Transverse colon (tissue), 4 donors: ENCODE results near the gene RFLNA. TPM values are rescaled to one million over a fixed set of nuclear protein-coding genes. Genes with fewer than 3 reads are reported as not detected.
A peak's percentile ranks its signal among the peaks of the same experiment; 100 is the strongest.
"Not testable (repeated sequence)": the region's sequence is repeated elsewhere in the genome, so short reads cannot be mapped to it uniquely, and the experiment has no call there.

ENCODE experiments used
- DNase-seq: peaks from one replicate; pipeline ENCODE4 v3.0.0-alpha.2; 2019
- H3K27ac ChIP-seq, 4 donors: fragments of 200-600 bp; sonication (generic); 2 replicates each; pipeline ENCODE4 v1.5.1; 2016 to 2018; ENCODE audit warnings: inconsistent platforms in 4 of 4
- H3K27me3 ChIP-seq: fragments of 200-600 bp; sonication (generic); 2 replicates; pipeline ENCODE4 v1.5.1; 2017; ENCODE audit warnings: inconsistent platforms
- H3K36me3 ChIP-seq, 4 donors: fragments of 200-600 bp; sonication (generic); 2 replicates each; pipeline ENCODE4 v1.5.1; 2017 to 2019; ENCODE audit warnings: inconsistent platforms in 4 of 4
- H3K4me1 ChIP-seq, 4 donors: fragments of 200-600 bp; sonication (generic); 2 replicates each; pipeline ENCODE4 v1.5.1; 2017 to 2020; ENCODE audit warnings: inconsistent platforms in 4 of 4
- H3K4me3 ChIP-seq, 4 donors: fragments of 200-600 bp; sonication (generic); 1 replicate in 1 of 4; 2 replicates in 3 of 4; pipeline versions ENCODE4 v1.5.1 to v1.6.1; 2017 to 2019; ENCODE audit warnings: inconsistent platforms in 4 of 4
- H3K9me3 ChIP-seq, 2 donors: fragments of 200-600 bp; sonication (generic); 2 replicates each; pipeline ENCODE4 v1.5.1; 2017 to 2019; ENCODE audit warnings: inconsistent platforms in 2 of 2
- CTCF ChIP-seq, 5 experiments: fragments of 200-600 bp in 3 of 5; fragments of 450-650 bp in 2 of 5; sonication (generic) in 3 of 5; IDR thresholded peaks; 1 replicate in 2 of 5; 2 replicates in 3 of 5; pipeline ENCODE4 v1.5.1; 2016 to 2017; ENCODE audit warnings: antibody characterized with exemption in 5 of 5, inconsistent platforms in 3 of 5, mild to moderate bottlenecking in 2 of 5, moderate library complexity in 1 of 5
- EP300 ChIP-seq: sonication (generic); formaldehyde crosslinking; IDR thresholded peaks from one replicate; pipeline ENCODE4 v1.6.1; 2017; ENCODE audit warnings: antibody characterized with exemption, low read depth
- POLR2A ChIP-seq: fragments of 450-650 bp; IDR thresholded peaks from one replicate; pipeline ENCODE4 v1.6.1; 2016; ENCODE audit warnings: antibody characterized with exemption, mild to moderate bottlenecking, moderate library complexity
- POLR2AphosphoS5 ChIP-seq, 3 donors: sonication (generic); formaldehyde crosslinking; IDR thresholded peaks; one replicate each; pipeline ENCODE4 v1.6.1; 2016; ENCODE audit warnings: antibody characterized with exemption in 3 of 3
- WGBS, 2 donors: methylation state at CpG; one replicate each; pipeline ENCODE4 v1.1.5; 2018; ENCODE audit warnings: low coverage in 1 of 2; 5-methylcytosine and 5-hydroxymethylcytosine counted together
- in situ Hi-C, 4 donors: fragments of 200-750 bp; cut with MboI; loops; one replicate each; pipeline versions ENCODE4 v1.15.0 to v1.15.1; 2017; ENCODE audit warnings: low sequenced_read_pairs in 3 of 4, low pct_ligation_motif_present in 1 of 4, low pct_unique_long_range_greater_than_20kb in 1 of 4
- intact Hi-C: fragments of 100-400 bp; cut with DNase I; formaldehyde crosslinking; loops from one replicate; pipeline ENCODE4 v1.15.1; 2023; ENCODE audit warnings: low total_unique reads
- total RNA-seq, 4 donors: library from RNA; depleted of rRNA; stranded (reverse); fragments of >200 nt; gene quantifications; one replicate each; pipeline ENCODE4 v1.1.0, GENCODE V29; 2016

RFLNA gene
- total RNA-seq, 4 donors from 2014 or later: 19.1 to 53.8 (median 30.7) TPM

DNA sequence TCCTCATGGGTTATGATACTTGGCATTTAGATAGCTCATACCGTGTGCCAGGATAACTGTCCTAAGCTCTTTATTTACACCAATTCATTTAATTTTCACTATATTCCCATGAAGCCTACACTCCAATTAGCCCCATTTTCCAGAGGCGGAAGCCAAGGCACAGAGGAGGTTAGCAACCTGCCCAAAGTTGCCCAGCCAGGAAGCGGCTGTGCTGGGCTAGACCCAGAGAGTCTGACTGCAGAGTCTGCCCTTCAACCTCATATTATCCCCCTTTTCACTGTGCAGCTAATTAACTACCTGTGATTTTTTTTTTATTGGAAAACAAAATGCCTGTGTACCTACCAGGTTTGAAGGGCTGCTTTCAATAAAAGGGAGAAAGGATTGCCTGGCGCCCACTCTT, 2.5 kb downstream of the RFLNA start:
- TF ChIP-seq EP300 (no peak), POLR2AphosphoS5 (IDR thresholded peaks at IDR 0.05) (no peak), CTCF (IDR thresholded peaks at IDR 0.05) (no peak), POLR2A (no peak)
- WGBS, 2 donors: 76 to 78% methylated on average over 3 to 4 of the region's 4 CpGs
- DNase-seq: no peak
- peaks cover 4 to 38% (median 18%) of the 10 kb centered on the region in 4 donors for H3K4me1 ChIP-seq
- peaks cover 20% of the 10 kb centered on the region for H3K27me3 ChIP-seq
- H3K4me3 ChIP-seq: peak overlapping the region in 2 of 4 donors; percentile 53 to 69
- H3K36me3 ChIP-seq: no peaks in the 10 kb centered on the region
- peak overlapping the region; percentile 77 to 87 (median 82) for H3K27ac ChIP-seq
- in situ Hi-C loops (no loop called here), intact Hi-C loops (no loop called here)
- H3K9me3 ChIP-seq: no peaks in the 10 kb centered on the region

GRCh38 chr12:124297856-124298255, 3.0 kb downstream of the RFLNA start:
- TF ChIP-seq POLR2AphosphoS5 (IDR thresholded peaks at IDR 0.05): no peak
- no peak for TF ChIP-seq EP300
- no peak for TF ChIP-seq CTCF (IDR thresholded peaks at IDR 0.05)
- in situ Hi-C loops: no loop called here
- peak overlapping the region in 3 of 4 donors; percentile 77 to 87 (median 84) for H3K27ac ChIP-seq

GRCh38 chr12:124298685-124299410, 4.0 kb downstream of the RFLNA start:
- peaks cover 4 to 32% (median 18%) of the 10 kb centered on the region in 4 donors for H3K4me1 ChIP-seq
- in situ Hi-C loops: no loop called here
- no peaks in the 10 kb centered on the region for H3K9me3 ChIP-seq
- no peak for DNase-seq
- no peak overlapping the region for H3K27ac ChIP-seq
- intact Hi-C loops: no loop called here
- H3K4me3 ChIP-seq: no peak overlapping the region
- TF ChIP-seq EP300 (no peak), POLR2A (no peak), CTCF (IDR thresholded peaks at IDR 0.05) (no peak), POLR2AphosphoS5 (IDR thresholded peaks at IDR 0.05) (no peak)
- no peaks in the 10 kb centered on the region for H3K36me3 ChIP-seq
- 95 to 98% methylated on average over 7 to 10 of the region's 10 CpGs for WGBS, 2 donors
- H3K27me3 ChIP-seq: peaks cover 20% of the 10 kb centered on the region

More at GRCh38 chr12:124297856-124298255, 3.0 kb downstream of the RFLNA start:
- WGBS, 2 donors: 85 to 100% methylated on average over 1 to 19 of the region's 19 CpGs
- no peaks in the 10 kb centered on the region for H3K36me3 ChIP-seq
- intact Hi-C loops: no loop called here
- H3K9me3 ChIP-seq: no peaks in the 10 kb centered on the region
- DNase-seq: no peak
- peaks cover 20% of the 10 kb centered on the region for H3K27me3 ChIP-seq
- no peak overlapping the region for H3K4me3 ChIP-seq
- peaks cover 4 to 38% (median 18%) of the 10 kb centered on the region in 4 donors for H3K4me1 ChIP-seq

DNA sequence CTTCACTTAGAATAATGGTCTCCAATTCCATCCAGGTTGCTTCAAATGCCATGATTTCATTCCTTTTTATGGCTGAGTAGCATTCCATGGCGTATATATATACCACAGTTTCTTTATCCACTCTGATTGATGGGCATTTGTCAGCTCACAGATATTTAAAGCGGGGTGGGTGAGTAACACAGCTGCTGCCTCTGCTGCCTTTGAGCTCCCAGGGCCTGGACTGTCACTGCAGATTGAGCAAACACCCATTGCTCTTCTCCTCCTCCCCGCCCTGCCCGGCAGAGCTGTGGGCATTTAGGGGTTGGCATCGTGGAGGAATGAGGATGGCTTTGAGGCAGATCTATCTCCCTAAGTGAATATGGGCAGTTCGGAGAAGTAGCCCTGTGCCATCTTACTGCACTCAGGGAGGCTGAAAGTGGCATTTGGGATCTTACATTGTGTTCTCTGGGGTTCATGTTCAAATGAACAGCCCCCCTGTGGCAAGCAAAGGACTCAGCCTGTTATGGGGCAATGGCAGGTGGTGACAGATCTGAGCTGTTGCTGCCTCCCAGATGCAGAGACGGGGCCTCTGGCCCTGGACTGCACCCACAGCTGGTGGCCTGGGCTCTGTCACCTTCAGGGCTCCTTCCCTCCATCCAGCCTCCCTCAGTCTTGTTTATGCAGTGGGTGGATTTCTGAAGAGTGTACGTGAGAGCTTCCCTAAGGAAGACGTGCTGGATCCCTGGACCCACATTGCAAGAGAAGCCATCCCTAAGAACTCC, 4.9 kb downstream of the RFLNA start:
- intact Hi-C loops: no loop called here
- 77 to 100% methylated on average over 1 to 9 of the region's 9 CpGs for WGBS, 2 donors
- no peaks in the 10 kb centered on the region for H3K36me3 ChIP-seq

DNA sequence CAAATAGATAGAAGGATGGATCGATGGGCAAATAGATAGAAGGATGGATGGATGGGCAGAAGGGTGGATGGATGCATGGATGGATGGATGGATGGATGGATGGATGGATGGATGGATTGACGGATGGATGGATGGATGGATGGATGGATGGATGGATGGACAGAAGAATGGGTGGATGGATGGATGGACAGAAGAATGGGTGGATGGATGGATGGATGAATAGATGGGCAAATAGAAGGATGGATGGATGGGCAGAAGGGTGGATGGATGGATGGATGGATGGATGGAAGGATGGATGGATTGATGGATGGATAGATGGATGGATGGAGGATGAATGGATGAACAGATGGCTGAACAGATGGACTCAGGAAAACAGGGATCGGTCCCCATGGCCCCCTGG, 5.8 kb downstream of the RFLNA start:
- in situ Hi-C loops: loop anchor here in 1 of 4 donors (25.0 kb wide), 1 partner anchor 263 kb away; no protein-coding TSS in a partner anchor

More for the DNA sequence above, 4.9 kb downstream of the RFLNA start:
- DNase-seq: no peak
- TF ChIP-seq CTCF (IDR thresholded peaks at IDR 0.05): no peak
- TF ChIP-seq EP300: no peak
- no peak for TF ChIP-seq POLR2AphosphoS5 (IDR thresholded peaks at IDR 0.05)
- no peak for TF ChIP-seq POLR2A
- Histone ChIP-seq H3K9me3 (no peaks in the 10 kb centered on the region), H3K4me3 (no peak overlapping the region), H3K27ac (no peak overlapping the region), H3K27me3 (peaks cover 20% of the 10 kb centered on the region), H3K4me1 (peaks cover 4 to 22% (median 14%) of the 10 kb centered on the region in 4 donors)
- in situ Hi-C loops: loop anchor here in 1 of 4 donors (25.0 kb wide), 1 partner anchor 263 kb away; no protein-coding TSS in a partner anchor

More for the DNA sequence above, 5.8 kb downstream of the RFLNA start:
- Histone ChIP-seq H3K27me3 (peaks cover 16% of the 10 kb centered on the region), H3K4me1 (peaks cover 1 to 16% (median 8%) of the 10 kb centered on the region in 4 donors)
- DNase-seq, H3K36me3 ChIP-seq, H3K9me3 ChIP-seq, H3K4me3 ChIP-seq, intact Hi-C loops, H3K27ac ChIP-seq: not testable (repeated sequence)
- 63 to 84% methylated on average over 3 of the region's 3 CpGs for WGBS, 2 donors
